ENCODE data around the gene MUC6.

The MUC6 gene

GRCh38 chr11:1043563-1044096 lies 7.1 kb upstream of the MUC6 start:
- CTCF ChIA-PET: no interaction called here
- H3K36me3 ChIP-seq (ENCODE audit: control insufficient read depth in 4 of 4, insufficient read depth in 4 of 4, low read length in 3 of 4): no peaks in the 10 kb centered on the region
- WGBS (ENCODE audit: insufficient coverage): 98% methylated on average over 19 of the region's 20 CpGs

DNA sequence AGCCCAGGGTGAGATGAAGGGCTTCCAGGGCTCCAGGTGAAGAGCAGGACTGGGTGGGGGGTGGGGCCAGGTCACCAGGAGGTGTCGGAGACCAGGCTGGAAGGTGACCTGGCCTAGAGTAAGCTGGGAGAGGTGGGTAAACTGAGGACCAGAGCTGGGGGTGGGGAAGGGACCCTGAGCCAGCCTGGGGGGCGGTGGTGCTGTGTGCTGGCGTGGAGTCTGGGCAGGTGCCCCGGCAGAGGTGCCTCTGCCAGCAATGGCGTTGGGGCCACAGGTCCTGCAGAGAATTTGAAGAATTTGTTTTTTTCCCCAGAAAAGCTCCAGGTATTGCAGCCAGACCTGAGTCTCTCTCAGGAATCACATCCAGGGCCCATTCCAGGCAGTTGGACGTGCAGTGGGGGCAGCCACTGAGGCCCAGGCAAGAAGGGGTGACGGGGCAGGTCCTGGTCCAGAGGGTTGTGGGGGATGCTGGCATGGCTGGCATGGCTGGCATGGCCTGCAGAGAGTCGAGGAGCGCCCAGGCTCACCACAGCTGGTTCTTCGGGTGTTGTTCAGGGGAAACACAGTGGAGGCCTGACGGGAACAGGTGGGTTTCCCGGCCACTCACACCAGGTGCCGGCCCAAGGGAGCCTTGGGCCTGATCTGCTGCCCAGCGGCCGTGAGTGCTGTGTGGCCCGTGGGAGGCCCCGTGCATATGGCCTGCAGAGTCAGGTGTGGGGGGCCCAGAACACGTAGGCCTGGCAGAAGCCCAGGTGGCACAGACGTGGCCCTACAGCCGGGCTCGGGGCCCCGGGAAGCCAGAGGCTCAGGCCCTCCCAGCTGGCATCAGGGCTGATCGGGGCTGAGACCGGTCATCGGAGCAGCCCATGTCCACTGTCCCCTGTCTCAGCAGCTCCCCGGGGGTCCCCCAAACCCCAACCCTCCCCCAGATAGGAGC lies 6.4 kb upstream of the MUC6 start:
- Histone ChIP-seq H3K4me1 (ENCODE audit: control extremely low read depth in 1 of 4, control insufficient read depth in 4 of 4, insufficient read depth in 4 of 4, low read length in 3 of 4) (peaks cover 0 to 2% (median 0%) of the 10 kb centered on the region in 4 experiments), H3K9me3 (ENCODE audit: control extremely low read depth in 1 of 5, control insufficient read depth in 4 of 5, insufficient read depth in 2 of 5, low read depth in 1 of 5, low read length in 4 of 5) (no peaks in the 10 kb centered on the region), H3K36me3 (ENCODE audit: control insufficient read depth in 4 of 4, insufficient read depth in 4 of 4, low read length in 3 of 4) (no peaks in the 10 kb centered on the region), H3K27me3 (replicated peaks in 2 of 5; ENCODE audit: control insufficient read depth in 4 of 5, insufficient read depth in 5 of 5, low read length in 4 of 5) (peaks cover 0 to 7% (median 5%) of the 10 kb centered on the region in 5 experiments), H3K4me3 (ENCODE audit: control insufficient read depth in 1 of 7, extremely low read depth in 1 of 7, insufficient read depth in 4 of 7, low read depth in 2 of 7, low read length in 6 of 7) (no peak overlapping the region), H3K27ac (ENCODE audit: insufficient read depth in 1 of 2, low read depth in 1 of 2, low read length in 2 of 2, poor library complexity in 1 of 2, severe bottlenecking in 2 of 2) (no peak overlapping the region)
- ChIA-PET CTCF (no interaction called here), POLR2A (no interaction called here)
- 96% methylated on average over 25 of the region's 26 CpGs for WGBS (ENCODE audit: insufficient coverage)
- no peak for DNase-seq

More at GRCh38 chr11:1043563-1044096, 7.1 kb upstream of the MUC6 start:
- Histone ChIP-seq H3K27me3 (replicated peaks in 2 of 5; ENCODE audit: control insufficient read depth in 4 of 5, insufficient read depth in 5 of 5, low read length in 4 of 5) (peaks cover 0 to 7% (median 5%) of the 10 kb centered on the region in 5 experiments), H3K9me3 (ENCODE audit: control extremely low read depth in 1 of 5, control insufficient read depth in 4 of 5, insufficient read depth in 2 of 5, low read depth in 1 of 5, low read length in 4 of 5) (no peaks in the 10 kb centered on the region), H3K4me1 (ENCODE audit: control extremely low read depth in 1 of 4, control insufficient read depth in 4 of 4, insufficient read depth in 4 of 4, low read length in 3 of 4) (peaks cover 0 to 2% (median 1%) of the 10 kb centered on the region in 4 experiments), H3K27ac (ENCODE audit: insufficient read depth in 1 of 2, low read depth in 1 of 2, low read length in 2 of 2, poor library complexity in 1 of 2, severe bottlenecking in 2 of 2) (no peak overlapping the region), H3K4me3 (ENCODE audit: control insufficient read depth in 1 of 7, extremely low read depth in 1 of 7, insufficient read depth in 4 of 7, low read depth in 2 of 7, low read length in 6 of 7) (no peak overlapping the region)
- no peak for DNase-seq
- POLR2A ChIA-PET: no interaction called here

DNA sequence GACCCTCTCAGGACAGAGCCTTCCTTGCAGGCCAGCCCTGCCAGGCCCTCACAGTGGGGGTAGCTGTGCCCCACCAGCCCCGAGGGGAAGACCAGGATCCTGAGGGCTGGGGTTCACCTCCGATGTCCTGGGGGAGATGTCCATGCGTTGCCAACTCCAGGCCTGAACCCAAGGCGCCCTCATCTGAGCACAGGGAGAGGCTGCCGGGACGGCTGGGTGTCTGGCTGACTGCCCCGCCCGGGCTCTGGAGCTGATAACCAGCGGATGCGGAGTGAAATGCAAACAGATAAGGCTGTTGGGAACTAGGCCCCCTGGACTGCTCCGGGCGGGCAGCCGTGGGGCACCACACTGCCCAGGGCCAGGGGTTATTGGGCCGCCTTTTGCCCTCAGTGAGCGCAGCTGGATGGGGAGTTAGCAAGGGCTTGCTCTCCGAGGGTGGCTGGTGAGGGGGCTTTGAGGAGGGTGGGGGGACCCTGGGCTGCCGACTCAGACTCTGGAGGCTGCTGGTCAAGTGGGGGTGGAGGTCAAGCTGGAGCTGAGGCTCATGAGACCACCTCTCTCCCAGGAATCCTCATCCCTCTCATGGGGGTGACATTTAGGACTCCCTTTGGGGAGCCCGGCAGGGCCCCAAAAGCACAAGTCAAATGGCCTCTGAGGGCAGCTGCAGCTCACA lies 5.6 kb upstream of the MUC6 start:
- POLR2A ChIA-PET: no interaction called here
- Histone ChIP-seq H3K4me3 (ENCODE audit: control insufficient read depth in 1 of 7, extremely low read depth in 1 of 7, insufficient read depth in 4 of 7, low read depth in 2 of 7, low read length in 6 of 7) (no peak overlapping the region), H3K4me1 (ENCODE audit: control extremely low read depth in 1 of 4, control insufficient read depth in 4 of 4, insufficient read depth in 4 of 4, low read length in 3 of 4) (no peaks in the 10 kb centered on the region), H3K36me3 (ENCODE audit: control insufficient read depth in 4 of 4, insufficient read depth in 4 of 4, low read length in 3 of 4) (no peaks in the 10 kb centered on the region), H3K9me3 (ENCODE audit: control extremely low read depth in 1 of 5, control insufficient read depth in 4 of 5, insufficient read depth in 2 of 5, low read depth in 1 of 5, low read length in 4 of 5) (no peaks in the 10 kb centered on the region), H3K27ac (ENCODE audit: insufficient read depth in 1 of 2, low read depth in 1 of 2, low read length in 2 of 2, poor library complexity in 1 of 2, severe bottlenecking in 2 of 2) (no peak overlapping the region), H3K27me3 (replicated peaks in 2 of 5; ENCODE audit: control insufficient read depth in 4 of 5, insufficient read depth in 5 of 5, low read length in 4 of 5) (peaks cover 0 to under 1% (median 0%) of the 10 kb centered on the region in 5 experiments)
- no peak for DNase-seq
- WGBS (ENCODE audit: insufficient coverage): 92% methylated on average over 12 of the region's 18 CpGs
- CTCF ChIA-PET: interaction anchor here (1.5 to 2.2 kb wide), 2 partner anchors 8 to 9 kb away, joined by 6 to 7 read pairs; no protein-coding TSS in a partner anchor

GRCh38 chr11:1041471-1041870 lies 5.0 kb upstream of the MUC6 start:
- H3K36me3 ChIP-seq (ENCODE audit: control insufficient read depth in 4 of 4, insufficient read depth in 4 of 4, low read length in 3 of 4): no peaks in the 10 kb centered on the region
- ChIA-PET POLR2A (no interaction called here), CTCF (interaction anchor here (1.5 to 2.2 kb wide), 2 partner anchors 9 to 10 kb away, joined by 6 to 7 read pairs; no protein-coding TSS in a partner anchor)
- no peaks in the 10 kb centered on the region for H3K27me3 ChIP-seq (replicated peaks in 2 of 5; ENCODE audit: control insufficient read depth in 4 of 5, insufficient read depth in 5 of 5, low read length in 4 of 5)
- WGBS (ENCODE audit: insufficient coverage): 93% methylated on average over 7 of the region's 9 CpGs
- H3K27ac ChIP-seq (ENCODE audit: insufficient read depth in 1 of 2, low read depth in 1 of 2, low read length in 2 of 2, poor library complexity in 1 of 2, severe bottlenecking in 2 of 2): no peak overlapping the region
- no peak overlapping the region for H3K4me3 ChIP-seq (ENCODE audit: control insufficient read depth in 1 of 7, extremely low read depth in 1 of 7, insufficient read depth in 4 of 7, low read depth in 2 of 7, low read length in 6 of 7)
- no peaks in the 10 kb centered on the region for H3K9me3 ChIP-seq (ENCODE audit: control extremely low read depth in 1 of 5, control insufficient read depth in 4 of 5, insufficient read depth in 2 of 5, low read depth in 1 of 5, low read length in 4 of 5)
- DNase-seq: no peak
- no peaks in the 10 kb centered on the region for H3K4me1 ChIP-seq (ENCODE audit: control extremely low read depth in 1 of 4, control insufficient read depth in 4 of 4, insufficient read depth in 4 of 4, low read length in 3 of 4)

DNA sequence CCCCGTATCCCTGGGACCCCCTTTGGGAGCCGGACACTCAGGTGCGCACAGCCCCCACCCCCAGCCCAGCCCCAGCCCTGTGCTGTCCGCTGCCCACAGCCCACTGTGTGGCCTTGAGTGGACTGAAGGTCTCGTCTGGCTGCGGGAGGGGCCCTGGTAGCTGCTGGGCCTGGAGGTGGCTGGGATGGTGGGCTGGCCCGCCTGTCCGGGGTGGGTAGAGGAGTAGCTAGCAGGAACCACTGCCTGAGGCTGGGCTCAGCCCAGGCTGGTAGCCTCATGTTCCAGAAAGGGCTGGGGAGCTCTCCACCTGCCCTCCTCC lies 4.6 kb upstream of the MUC6 start:
- H3K9me3 ChIP-seq (ENCODE audit: control extremely low read depth in 1 of 5, control insufficient read depth in 4 of 5, insufficient read depth in 2 of 5, low read depth in 1 of 5, low read length in 4 of 5): no peaks in the 10 kb centered on the region
- H3K4me3 ChIP-seq (ENCODE audit: control insufficient read depth in 1 of 7, extremely low read depth in 1 of 7, insufficient read depth in 4 of 7, low read depth in 2 of 7, low read length in 6 of 7): no peak overlapping the region
- CTCF ChIA-PET: interaction anchor here (1.5 to 2.2 kb wide), 2 partner anchors 9 to 10 kb away, joined by 6 to 7 read pairs; no protein-coding TSS in a partner anchor
- no peaks in the 10 kb centered on the region for H3K4me1 ChIP-seq (ENCODE audit: control extremely low read depth in 1 of 4, control insufficient read depth in 4 of 4, insufficient read depth in 4 of 4, low read length in 3 of 4)
- H3K36me3 ChIP-seq (ENCODE audit: control insufficient read depth in 4 of 4, insufficient read depth in 4 of 4, low read length in 3 of 4): no peaks in the 10 kb centered on the region
- H3K27me3 ChIP-seq (replicated peaks in 2 of 5; ENCODE audit: control insufficient read depth in 4 of 5, insufficient read depth in 5 of 5, low read length in 4 of 5): no peaks in the 10 kb centered on the region
- POLR2A ChIA-PET: no interaction called here
- no peak for DNase-seq
- 100% methylated on average over 1 of the region's 8 CpGs for WGBS (ENCODE audit: insufficient coverage)
- H3K27ac ChIP-seq (ENCODE audit: insufficient read depth in 1 of 2, low read depth in 1 of 2, low read length in 2 of 2, poor library complexity in 1 of 2, severe bottlenecking in 2 of 2): no peak overlapping the region

- POLR2A ChIA-PET: no interaction called here
- CTCF ChIA-PET: interaction anchor here (1.5 to 2.2 kb wide), 2 partner anchors 10 to 11 kb away, joined by 6 to 7 read pairs; no protein-coding TSS in a partner anchor
Observed at GRCh38 chr11:1040428-1041148, 4.1 kb upstream of the MUC6 start.

More at GRCh38 chr11:1040428-1041148, 4.1 kb upstream of the MUC6 start:
- DNase-seq: no peak
- Histone ChIP-seq H3K27me3 (replicated peaks in 2 of 5; ENCODE audit: control insufficient read depth in 4 of 5, insufficient read depth in 5 of 5, low read length in 4 of 5) (no peaks in the 10 kb centered on the region), H3K4me3 (ENCODE audit: control insufficient read depth in 1 of 7, extremely low read depth in 1 of 7, insufficient read depth in 4 of 7, low read depth in 2 of 7, low read length in 6 of 7) (no peak overlapping the region), H3K36me3 (ENCODE audit: control insufficient read depth in 4 of 4, insufficient read depth in 4 of 4, low read length in 3 of 4) (no peaks in the 10 kb centered on the region), H3K27ac (ENCODE audit: insufficient read depth in 1 of 2, low read depth in 1 of 2, low read length in 2 of 2, poor library complexity in 1 of 2, severe bottlenecking in 2 of 2) (no peak overlapping the region), H3K4me1 (ENCODE audit: control extremely low read depth in 1 of 4, control insufficient read depth in 4 of 4, insufficient read depth in 4 of 4, low read length in 3 of 4) (no peaks in the 10 kb centered on the region), H3K9me3 (ENCODE audit: control extremely low read depth in 1 of 5, control insufficient read depth in 4 of 5, insufficient read depth in 2 of 5, low read depth in 1 of 5, low read length in 4 of 5) (no peaks in the 10 kb centered on the region)
- WGBS (ENCODE audit: insufficient coverage): 94% methylated on average over 13 of the region's 16 CpGs

Data from common myeloid progenitor, CD34-positive (primary cell).